HG02759 (cell line): Measurements from ENCODE around the gene EXD3.
"Not testable (repeated sequence)": the region's sequence is repeated elsewhere in the genome, so short reads cannot be mapped to it uniquely, and the experiment has no call there.

Source experiments
- ATAC-seq: cut with Tn5 transposase; IDR thresholded peaks from one replicate; pipeline ENCODE4 v1.9.1; 2021; ENCODE audit warnings: mild to moderate bottlenecking, moderate library complexity; ENCODE audit not compliant: unreplicated experiment

Gene EXD3

DNA sequence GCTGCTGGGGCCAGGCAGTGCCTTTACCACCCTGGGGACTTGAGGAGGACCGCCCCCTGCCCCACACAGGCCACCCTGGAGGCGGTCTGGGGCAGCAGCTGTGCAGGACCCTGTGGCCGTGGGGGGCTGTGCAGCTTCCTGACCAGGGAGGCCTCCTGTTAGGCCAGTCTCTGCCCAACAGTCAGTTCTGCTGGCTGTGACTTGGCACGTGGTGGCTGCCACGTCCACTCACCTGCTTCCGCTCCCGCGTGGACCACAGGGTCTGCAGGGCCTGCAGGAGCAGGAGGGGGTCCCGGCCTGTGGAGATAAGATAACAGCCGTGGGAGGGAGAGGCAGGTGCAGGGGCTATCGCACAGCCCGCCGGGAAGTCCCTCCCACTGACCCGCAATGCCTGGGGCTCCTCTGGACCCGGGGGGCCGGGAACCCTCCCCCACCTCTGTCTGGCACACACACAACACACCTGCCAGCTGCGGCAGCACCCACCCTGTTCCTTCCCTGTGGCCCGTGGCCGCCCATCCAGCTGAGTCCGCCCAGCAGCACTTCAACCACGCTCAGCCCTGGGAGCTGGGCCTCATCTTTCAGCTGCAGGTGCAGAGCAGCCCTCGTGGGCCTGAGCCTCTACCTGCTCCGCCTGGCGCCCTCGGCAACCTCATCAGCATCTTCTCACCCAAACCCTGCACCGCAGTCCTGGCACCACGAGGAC is 39.7 kb downstream of the EXD3 start:
- ATAC-seq: no peak

DNA sequence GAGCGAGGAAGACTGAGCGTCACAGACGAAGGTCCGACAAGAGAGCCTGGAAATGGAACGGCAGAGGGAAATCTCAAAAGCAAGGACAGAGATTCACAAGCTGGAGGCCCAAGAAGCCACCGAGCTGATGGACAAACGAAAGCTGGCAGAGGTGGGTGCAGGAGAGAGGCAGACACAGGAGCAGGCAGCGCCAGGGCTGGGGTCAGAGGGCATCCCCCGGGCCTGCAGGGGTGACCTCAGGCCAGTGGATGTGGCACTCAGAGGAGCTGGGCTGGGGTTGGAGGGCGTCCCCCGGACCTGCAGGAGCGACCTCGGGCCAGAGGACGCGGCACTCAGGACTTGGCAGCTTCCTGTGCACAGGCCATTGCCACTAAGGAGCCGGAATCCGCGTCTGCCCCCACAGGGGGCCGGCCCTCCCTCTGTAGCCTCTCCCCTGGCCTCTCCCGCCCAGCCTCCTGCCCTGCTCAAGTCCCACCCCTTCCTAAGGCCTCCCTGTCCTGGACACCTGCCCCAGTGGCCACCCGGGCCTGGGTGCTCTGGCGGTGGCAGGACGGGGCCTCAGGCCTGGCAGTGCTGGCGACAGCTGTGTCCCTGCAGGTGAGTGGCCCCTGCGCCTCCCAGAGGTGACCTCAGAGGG is 40.4 kb downstream of the EXD3 start:
- ATAC-seq: no peak

DNA sequence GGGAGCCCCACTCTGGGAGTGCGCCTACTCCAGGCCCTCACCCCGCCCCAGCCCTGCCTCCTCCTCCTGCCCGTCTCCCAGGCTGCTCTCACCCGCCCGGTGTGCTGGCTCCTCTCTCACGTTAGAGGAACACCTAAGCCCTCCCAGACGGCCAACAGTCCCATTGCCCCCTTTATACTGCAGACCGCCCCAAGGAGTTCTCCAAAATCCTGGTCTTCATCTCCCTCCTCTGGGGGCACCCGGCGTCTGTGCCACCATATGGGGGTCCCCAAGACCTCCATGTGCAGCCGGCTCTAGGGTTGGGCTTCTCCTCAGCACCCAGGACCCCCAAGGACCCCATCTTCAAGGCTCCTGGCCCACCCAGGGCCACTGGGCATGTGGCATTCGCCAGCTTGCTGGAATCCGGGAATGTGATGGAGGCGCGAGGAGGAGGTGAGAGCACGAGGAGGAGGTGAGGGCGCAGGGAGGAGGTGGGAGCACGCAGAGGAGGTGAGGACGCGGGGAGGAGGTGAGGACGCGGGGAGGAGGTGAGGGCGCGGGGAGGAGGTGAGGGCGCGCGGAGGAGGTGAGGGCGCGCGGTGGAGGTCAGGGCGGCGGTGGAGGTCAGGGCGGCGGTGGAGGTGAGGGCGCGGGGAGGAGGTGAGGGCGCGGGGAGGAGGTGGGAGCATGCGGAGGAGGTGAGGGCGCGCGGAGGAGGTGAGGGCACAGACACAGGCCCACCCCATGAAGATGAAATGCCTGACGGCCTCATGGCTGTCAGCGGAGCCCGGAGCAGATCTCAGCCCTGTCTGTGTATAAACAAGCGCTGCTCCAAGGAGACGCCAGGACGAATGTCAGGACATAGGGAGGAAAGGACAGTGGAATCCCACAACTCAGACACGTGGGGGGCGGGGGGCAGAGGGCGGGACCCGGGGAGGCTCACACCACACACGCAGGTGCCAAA is 41.2 kb downstream of the EXD3 start:
- no peak for ATAC-seq

DNA sequence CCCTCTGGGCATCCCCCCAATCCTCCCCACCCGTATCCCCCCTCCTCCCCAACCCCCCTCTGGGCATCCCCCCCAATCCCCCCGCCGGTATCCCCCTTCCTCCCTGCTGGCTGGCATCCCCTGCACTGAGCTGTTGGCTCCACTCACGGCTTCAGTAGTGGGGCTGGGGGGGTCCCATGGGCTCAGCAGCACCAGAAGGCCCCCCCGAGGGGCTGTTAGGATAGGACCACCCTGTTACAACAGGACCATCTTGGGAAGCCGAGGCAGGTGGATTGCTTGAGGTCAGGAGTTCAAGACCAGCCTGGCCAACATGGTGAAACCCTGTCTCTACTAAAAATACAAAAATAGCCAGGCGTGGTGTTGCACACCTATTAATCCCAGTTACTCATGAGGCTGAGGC is 42.4 kb downstream of the EXD3 start:
- no peak for ATAC-seq

DNA sequence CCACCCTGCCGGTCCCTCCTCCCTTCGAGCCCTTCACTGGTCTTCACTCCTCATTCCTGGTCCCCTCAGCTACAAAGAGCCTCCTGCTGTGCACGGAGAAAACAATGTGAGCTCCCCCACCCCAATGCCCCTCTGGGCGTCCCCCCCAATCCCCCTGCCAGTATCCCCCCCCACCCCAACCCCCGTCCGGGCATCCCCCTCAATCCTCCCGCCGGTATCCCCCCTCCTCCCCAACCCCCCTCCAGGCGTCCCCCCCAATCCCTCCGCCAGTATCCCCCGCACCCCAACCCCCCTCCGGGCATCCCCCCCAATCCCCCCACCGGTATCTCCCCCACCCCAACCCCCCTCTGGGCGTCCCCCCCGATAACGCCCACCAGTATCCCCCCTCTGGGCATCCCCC is 42.8 kb downstream of the EXD3 start:
- ATAC-seq: no peak

DNA sequence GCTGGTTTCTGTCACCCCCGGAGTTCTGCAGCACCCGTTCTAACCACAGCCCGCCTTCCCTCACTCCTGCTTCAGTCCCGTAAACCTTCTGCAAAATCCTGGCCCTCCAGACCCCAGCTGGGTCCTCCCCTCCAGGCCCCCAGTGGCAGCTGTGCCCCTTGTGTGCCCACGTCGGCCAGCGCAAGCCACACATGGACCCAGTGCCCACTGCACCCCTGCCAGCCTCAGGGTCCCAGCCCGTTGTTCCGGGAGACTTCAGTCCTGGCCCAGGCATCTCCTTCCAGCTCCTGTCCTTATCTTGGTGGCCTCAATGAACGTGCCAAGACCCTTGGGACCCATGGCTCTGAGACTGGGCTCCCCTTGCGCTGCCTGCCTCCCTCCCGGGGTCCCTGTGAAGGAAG is 43.2 kb downstream of the EXD3 start:
- no peak for ATAC-seq

DNA sequence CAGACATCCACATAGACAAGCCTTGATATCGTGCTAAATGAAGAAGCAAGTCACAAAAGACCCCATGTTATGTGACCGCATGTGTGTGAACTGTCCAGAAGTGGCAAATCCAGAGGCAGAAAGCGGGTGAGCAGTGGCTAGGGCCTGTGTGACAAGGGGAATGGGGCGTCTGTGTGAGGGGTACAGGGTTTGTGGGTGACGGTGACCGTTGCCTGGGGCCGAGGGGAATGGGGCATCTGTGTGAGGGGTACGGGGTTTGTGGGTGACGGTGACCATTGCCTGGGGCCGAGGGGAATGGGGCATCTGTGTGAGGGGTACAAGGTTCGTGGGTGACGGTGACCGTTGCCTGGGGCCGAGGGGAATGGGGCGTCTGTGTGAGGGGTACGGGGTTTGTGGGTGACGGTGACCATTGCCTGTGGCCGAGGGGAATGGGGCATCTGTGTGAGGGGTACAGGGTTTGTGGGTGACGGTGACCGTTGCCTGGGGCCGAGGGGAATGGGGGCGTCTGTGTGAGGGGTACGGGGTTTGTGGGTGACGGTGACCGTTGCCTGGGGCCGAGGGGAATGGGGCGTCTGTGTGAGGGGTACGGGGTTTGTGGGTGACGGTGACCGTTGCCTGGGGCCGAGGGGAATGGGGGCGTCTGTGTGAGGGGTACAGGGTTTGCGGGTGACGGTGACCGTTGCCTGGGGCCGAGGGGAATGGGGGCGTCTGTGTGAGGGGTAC is 44.1 kb downstream of the EXD3 start:
- ATAC-seq: not testable (repeated sequence)

DNA sequence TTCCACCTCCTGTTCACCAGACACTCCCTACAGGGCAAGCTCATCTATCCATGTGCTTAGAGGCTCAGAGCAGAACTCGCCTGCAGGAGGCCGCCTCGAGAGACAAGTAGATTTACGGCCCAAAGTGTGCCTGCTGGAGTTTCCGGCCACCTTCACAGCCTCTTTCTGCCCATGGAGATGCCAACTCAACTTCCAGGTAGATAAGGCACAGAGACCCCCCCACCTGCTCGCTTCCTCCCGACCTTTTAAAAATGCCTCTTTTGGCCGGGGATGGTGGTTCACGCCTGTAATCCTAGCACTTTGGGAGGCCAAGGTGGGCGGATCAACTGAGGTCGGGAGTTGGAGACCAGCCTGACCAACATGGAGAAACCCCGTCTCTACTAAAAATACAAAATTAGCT is 46.6 kb downstream of the EXD3 start:
- ATAC-seq: no peak

DNA sequence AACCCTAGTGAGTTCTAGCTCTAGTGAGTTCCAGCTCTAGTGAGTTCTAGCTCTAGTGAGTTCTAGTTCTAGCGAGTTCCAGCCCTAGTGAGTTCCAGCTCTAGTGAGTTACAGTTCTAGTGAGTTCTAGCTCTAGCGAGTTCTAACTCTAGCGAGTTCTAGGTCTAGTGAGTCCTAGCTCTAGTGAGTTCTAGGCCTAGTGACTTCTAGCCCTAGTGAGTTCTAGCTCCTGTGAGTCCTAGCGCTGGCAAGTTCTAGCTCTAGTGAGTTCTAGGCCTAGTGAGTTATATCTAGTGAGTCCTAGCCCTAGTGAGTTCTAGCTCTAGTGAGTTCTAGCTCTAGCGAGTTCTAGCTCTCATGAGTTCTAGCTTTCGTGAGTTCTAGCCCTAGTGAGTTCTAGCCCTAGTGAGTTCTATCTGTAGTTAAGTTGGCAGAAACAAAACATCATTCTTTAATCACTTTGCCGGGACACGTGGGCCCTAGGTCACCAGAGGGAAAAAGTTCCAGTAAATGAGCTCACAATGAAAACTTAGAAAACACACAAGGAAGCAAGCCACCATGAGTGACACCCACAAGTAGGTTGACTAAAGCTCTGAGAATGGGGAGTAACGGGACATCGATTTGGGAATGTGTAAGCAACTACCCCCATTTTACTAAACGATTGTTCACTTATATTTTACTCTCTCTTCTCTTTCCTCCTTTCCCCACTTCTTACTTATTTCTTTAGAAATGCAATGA is 47.5 kb downstream of the EXD3 start:
- ATAC-seq: no peak

DNA sequence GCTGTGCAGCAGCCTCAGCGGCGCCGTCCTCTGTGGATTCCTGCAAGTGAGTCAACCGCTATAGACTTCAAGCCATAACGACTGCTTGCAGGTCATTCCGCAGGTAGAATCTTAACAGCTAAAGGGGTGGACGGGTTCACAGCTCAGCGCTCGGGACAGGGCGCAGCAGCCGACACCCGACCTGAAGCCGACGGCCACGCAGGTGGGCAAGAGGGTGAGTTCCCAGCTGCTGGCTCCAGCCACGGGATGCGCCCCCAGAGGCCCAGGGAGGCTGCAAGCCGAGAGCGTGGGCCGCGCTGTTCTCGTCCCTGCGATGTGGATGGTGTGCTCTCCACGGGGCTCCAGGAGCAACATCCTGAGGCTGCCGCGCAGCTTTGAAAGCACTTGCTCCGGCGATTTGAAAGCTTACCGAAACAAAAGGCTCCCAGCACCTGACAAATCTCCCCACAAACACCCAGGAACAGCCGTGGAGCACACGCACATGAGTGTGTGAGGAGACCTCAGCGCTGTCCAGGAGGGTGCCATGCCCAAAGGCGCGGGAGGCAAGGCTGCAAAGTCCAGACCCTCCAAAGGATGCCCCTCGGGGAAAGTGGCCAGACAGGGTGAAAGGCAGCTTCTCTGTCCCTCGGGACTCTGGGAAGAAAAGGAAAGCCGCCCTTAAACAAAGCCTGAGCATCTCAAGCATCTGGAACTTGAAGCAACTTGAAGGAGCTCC is 48.7 kb downstream of the EXD3 start:
- ATAC-seq: no peak

DNA sequence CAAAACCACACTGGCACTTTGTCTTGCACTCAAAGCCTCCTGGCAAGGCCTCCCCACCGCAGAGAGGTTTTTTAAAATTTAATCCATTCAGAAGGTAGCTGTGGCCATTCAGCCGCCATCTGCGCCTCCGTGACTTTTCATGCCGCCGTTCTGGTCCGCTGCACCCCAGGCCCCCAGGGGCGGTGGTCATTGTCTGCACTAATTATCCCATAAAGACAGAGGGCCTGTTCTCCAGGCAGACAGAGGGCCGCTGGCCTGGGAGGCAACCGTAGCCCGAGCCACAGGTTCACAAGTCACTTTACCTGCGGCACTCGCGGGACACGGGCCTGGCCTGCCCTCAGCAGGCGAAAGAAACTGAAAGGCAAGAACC is 49.4 kb downstream of the EXD3 start:
- ATAC-seq: no peak

DNA sequence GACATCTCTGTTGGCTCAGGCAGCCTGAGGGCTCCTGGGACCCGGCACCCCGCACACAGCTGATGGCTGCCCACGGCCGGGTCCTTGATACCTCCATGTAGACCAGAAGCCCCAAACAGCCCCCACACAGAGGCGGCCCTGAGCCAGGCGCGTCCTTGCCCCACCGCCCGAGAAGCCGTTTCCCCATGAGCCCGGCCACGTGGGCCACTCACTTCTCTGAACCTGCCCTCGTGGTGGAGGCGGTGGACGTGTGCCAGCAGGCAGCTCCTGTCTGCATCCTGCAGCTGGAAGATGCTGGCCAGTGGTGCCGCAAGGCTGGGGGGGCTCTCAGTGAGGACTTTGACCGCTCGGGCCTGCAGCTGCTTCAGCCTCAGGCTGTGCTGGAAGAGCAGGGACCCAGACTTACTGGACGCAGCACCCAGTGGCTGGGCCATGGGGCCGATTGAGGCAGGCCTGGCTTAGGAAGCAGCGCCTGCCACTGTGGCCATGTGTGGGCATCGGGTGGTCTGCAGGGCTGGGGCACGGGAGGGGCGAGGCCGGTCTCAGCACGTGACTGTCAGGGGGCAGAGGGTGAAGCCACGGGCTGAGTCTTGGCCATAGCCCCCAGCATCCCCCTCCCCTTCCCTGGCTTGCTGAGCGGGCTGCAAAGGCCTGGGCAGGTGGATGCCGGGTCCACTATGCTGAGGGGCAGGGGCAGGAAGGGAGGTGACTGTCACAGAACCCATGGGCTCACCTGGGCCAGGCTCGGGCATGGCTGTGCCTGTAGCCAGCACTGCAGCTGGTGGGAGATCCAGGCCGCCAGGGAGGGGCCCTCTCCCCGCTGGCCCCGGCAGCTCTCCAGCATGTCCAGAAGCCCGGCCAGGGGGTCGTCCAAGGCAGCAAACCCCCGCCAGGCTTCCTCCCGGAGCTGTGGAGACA is 50.0 kb downstream of the EXD3 start:
- no peak for ATAC-seq

DNA sequence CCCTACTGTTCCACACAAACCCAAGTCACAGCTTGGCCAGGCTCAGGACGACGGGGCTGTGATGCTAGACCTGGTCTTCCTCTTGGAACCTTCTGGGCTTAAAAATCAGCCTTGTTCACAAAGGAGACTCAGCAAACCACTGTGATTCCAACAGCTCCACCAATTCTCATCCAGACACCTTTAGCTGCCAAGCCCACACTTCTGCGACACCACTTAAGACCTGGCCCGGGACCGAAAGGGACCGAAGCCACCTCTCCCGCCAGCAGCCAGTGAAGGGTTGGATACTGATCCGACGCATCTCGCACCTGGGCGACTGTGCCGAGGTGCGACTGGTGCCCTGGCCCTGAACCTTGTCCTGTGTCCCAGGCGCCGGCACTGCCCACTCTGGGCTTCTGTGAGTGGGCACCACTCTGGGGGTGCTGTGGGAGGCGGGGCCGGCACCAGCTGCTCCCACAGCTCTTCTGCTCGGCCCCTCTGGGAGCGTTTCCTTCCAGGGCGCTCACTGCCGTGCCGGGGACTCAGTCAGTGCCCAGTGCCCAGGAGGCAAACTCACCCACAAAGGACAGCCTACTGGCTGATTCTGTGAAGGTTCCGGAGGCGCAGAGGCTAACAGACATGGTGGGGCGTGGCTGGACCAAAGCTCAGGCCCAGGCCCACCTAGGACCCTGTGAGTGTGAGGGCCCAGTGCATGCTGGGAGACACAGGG is 50.9 kb downstream of the EXD3 start:
- ATAC-seq: no peak

DNA sequence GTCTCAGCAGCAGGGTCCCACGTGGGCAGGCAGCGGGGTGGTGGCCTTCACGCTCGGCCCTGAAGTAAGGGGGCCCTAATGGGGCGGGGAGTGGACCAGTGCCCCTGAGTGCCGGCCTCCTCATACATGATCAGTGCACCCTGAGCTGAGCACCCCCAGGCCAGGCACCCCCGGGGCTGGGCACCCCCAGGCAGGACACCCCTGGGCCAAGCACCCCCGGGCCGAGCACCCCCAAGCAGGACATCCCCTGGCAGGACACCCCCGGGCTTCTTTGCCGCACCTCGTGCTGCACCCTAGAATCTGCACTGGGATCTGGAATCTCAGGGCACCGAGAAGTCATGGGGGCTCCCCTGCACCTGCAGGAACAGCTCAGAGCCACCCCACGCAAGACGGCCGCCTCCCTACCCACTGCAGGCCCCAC is 51.4 kb downstream of the EXD3 start:
- ATAC-seq: no peak

DNA sequence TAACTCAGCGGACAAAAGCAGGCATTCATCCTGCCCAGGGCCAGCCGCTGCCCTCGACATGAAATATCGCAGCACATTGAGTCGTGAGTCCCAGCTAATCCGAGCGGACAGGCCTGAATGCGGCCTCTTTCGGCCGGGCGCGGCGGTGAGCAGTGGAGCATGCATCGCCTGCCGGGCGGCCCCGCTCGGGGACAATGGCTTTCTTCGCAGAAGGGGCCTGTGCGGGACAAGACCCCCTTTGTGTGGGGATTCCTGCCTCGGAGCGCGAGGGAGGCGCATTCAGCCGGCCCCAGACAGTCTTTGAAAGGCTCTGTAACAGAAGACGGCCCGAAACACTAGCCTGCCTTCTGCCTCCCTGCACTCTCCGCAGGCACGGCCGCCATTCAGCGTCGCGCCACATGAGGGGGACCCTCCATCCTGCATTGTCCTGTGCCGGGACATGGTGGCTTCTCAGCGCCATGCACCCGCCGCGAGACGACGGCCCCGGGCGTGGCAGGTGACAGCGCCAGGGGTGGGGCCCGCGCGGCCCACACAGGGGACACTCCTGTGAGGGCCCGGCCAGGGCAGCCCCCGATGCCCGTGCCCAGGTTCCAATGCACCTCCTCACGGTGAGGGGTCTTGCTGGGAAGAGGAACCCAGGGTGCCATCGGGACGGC is 52.0 kb downstream of the EXD3 start:
- no peak for ATAC-seq

DNA sequence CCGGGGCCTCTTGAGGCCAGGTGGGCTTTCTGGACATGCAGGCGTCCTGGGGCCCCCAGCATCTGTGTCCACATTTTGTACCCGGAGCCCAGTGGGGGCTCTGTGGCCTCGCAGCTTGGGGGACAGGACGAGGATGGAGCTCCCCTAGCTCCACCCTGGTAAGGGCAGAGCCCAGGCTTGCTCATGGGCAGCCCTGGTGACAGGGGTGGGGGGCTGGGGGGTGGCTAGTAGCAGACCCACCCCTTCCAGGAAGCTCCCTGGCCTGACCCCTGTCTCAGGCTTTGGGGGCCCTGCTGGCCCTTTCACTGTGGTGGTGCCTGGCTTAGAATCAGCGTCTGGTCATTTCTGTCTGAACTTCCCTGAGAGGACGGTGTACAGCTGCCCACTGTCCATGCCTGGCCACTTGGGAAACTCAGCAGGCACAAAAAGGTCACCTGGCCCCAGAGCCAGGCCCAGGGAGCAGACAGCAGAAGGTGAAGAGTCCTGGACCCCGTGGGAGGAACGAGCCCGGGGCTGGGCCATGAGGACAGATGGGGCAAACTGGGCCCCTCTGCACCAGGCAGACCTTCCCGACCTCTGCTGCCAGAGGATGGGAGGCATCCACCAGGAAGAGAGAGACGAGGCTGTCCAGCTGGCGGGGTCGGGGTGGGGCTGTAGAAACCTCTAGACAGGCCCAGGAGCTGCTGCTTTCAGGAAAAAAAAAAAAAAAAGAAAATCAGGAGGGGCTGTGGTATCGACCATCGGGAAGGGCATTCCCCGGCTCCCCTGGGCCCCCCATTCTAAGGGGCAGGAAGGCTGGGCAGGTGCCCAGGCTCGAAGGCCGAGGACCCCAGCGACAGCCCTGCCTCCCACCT is 52.8 kb downstream of the EXD3 start:
- no peak for ATAC-seq
